DOHH2 (cell line): ENCODE results near the gene MED17.

Experiments used
- EZH2phosphoT487 ChIP-seq: fragments of 200-600 bp; sonication (generic); IDR thresholded peaks from 2 replicates; pipeline ENCODE4 v1.6.1; 2017; ENCODE audit warnings: borderline replicate concordance, mild to moderate bottlenecking, antibody characterized with exemption, low read length, moderate library complexity, mixed read lengths
- TF ChIP-seq, protein P1 (sequence below): fragments of 200-600 bp; sonication (generic); IDR thresholded peaks from one replicate; pipeline ENCODE4 v1.5.1; 2014; ENCODE audit warnings: antibody characterized with exemption, mild to moderate bottlenecking, low read depth, low read length; ENCODE audit not compliant: poor library complexity, severe bottlenecking

DNA sequence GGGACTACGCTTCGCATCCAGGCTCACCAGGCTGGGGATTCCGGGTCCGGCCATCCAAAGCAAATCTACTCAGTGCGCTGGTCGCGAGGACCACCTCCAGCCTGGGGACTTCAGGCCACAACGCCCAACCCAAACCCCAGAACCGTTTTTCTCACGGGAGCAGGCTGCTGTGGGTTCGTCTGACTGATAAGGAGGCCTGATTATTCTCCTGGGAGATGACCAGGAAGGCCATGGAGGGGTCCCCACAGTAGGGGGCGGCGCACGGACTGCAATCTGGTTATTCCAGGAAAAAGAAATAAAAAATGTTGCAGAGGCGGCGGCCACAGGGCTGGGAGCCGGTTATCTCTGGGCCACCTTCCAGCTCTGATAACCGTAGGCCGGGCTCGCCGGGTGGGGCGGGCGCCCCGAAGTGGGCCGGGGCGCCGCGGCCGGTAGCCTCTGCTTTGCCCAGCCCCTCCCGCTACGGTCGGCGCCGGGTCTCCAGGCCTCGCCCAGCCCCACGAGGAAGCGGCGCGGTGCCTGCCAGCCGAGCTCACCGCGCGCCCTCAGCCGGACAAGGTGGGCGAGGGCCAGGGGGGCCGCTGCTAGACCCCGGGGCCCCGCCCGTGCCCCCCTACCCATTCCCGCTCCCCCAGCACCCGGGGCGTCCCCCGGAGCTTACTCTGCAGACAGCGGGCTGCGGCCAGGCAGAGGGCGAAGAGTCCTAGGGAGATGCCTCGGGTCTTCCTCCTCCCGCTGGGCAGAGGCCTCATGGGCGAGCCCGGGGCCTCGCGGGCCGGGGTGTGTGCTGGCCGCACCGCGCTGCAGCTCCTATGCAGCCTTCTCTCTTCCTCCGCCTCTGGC, 65.9 kb downstream of the MED17 start:
- TF ChIP-seq, protein P1, sequence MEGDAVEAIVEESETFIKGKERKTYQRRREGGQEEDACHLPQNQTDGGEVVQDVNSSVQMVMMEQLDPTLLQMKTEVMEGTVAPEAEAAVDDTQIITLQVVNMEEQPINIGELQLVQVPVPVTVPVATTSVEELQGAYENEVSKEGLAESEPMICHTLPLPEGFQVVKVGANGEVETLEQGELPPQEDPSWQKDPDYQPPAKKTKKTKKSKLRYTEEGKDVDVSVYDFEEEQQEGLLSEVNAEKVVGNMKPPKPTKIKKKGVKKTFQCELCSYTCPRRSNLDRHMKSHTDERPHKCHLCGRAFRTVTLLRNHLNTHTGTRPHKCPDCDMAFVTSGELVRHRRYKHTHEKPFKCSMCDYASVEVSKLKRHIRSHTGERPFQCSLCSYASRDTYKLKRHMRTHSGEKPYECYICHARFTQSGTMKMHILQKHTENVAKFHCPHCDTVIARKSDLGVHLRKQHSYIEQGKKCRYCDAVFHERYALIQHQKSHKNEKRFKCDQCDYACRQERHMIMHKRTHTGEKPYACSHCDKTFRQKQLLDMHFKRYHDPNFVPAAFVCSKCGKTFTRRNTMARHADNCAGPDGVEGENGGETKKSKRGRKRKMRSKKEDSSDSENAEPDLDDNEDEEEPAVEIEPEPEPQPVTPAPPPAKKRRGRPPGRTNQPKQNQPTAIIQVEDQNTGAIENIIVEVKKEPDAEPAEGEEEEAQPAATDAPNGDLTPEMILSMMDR: no peak
- no peak for TF ChIP-seq EZH2phosphoT487
